ENCODE results near the gene GDE1.

DNA sequence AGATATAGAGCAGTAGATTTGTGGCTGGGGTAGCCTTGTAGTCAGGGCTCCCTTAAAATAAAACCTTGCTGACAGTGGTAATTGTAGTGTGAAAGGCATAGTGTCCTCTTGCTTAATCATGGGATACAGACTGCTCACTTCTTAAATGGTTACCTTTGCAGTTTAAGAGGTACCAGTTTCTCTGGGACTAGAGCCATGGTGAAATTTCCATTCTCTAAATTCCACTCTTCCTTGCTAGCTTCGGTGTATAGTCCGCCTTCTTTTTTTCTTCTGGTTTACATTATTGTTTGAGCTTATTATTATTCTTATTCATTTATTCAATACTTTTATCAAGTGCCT lies 3.5 kb upstream of the GDE1 start:
- TF ChIP-seq, protein P1, sequence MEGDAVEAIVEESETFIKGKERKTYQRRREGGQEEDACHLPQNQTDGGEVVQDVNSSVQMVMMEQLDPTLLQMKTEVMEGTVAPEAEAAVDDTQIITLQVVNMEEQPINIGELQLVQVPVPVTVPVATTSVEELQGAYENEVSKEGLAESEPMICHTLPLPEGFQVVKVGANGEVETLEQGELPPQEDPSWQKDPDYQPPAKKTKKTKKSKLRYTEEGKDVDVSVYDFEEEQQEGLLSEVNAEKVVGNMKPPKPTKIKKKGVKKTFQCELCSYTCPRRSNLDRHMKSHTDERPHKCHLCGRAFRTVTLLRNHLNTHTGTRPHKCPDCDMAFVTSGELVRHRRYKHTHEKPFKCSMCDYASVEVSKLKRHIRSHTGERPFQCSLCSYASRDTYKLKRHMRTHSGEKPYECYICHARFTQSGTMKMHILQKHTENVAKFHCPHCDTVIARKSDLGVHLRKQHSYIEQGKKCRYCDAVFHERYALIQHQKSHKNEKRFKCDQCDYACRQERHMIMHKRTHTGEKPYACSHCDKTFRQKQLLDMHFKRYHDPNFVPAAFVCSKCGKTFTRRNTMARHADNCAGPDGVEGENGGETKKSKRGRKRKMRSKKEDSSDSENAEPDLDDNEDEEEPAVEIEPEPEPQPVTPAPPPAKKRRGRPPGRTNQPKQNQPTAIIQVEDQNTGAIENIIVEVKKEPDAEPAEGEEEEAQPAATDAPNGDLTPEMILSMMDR (IDR thresholded peaks at IDR 0.05), result no peak
- no peak for TF ChIP-seq POLR2A (IDR thresholded peaks at IDR 0.05)
